GM18505 (cell line): ENCODE measurements around the gene SLIT1.

Experiments
- ATAC-seq: cut with Tn5 transposase; IDR thresholded peaks from one replicate; pipeline ENCODE4 v1.9.1; 2021; ENCODE audit not compliant: unreplicated experiment
- POLR2A ChIP-seq: IDR thresholded peaks from 4 replicates; pipeline ENCODE4 v1.6.1; 2011; ENCODE audit warnings: borderline replicate concordance; ENCODE audit not compliant: insufficient read depth, insufficient read length; ENCODE audit errors: extremely low read depth

SLIT1 gene

DNA sequence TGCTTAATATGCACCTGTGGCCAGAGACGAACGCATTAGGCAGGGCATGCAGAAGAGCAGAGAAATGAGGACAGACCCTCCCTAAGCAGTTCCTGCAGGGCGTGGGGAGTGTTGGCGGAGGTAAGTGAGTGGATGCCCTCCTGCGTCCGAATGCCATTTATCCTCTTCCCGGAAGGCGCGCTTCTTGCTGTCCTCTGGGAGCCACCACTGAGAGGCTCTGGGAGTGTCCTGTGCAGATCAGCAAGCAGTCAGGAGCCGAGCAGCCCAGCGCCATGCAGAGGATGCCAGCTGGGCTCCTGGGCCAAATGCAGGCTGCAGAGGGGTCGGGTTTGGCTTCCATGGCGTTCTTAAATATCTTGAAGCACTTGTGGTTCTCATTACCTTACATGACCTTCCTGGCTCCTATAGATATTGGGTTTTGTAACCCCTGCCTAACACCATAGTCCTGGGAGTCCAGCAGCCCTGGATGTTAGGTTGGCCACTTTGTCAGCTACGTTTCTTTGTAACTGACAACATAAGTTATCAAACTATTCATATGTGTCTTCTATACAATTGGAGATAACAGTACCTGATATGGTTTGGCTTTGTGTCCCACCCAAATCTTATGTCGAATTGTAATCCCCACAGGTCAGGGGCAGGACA lies 30.0 kb upstream of the SLIT1 start:
- ATAC-seq: no peak
- no peak for TF ChIP-seq POLR2A

- ATAC-seq: no peak
- TF ChIP-seq POLR2A: no peak
Observed at GRCh38 chr10:97213431-97213830, 27.7 kb upstream of the SLIT1 start.

DNA sequence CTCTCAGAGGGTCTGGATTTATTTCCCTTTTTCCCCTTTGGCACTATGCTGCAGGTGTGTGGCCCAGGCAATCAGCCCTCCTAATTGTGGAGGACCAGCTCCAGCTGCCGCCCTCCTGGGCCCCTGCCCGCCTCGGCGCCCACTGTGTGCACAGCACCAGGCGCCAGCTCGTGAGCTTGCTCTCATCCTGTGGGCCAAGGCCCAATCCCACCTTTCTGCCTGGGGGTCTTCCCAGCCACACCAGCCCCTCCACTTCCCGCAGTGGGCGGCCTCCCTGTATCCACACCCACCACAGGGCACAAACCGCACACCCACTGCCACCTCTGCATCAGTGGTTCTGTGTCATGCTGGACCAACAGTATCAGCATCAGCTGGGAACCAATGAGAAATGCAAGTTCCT lies 25.5 kb upstream of the SLIT1 start:
- no peak for ATAC-seq
- no peak for TF ChIP-seq POLR2A

DNA sequence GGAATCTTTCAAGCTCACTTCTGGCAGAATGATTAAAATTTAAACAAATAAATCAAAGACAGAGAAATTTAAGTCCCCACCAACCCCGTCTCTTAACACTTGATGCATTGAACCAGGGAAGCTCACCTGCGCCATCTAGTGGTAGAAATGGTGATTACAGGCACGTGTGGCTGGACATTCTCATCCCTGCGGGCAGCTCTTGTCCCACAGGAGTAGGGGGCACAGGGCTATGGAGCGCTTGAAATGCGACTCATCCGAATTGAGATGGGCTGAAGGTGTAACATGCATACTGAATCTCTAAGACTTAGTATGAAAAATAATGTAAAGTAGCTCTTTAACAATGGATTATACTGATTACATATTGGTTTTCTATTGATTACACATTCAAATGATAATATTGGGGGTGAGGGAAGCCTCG lies 24.8 kb upstream of the SLIT1 start:
- no peak for ATAC-seq
- no peak for TF ChIP-seq POLR2A

GRCh38 chr10:97207756-97208346 lies 22.1 kb upstream of the SLIT1 start:
- ATAC-seq: no peak
- no peak for TF ChIP-seq POLR2A

DNA sequence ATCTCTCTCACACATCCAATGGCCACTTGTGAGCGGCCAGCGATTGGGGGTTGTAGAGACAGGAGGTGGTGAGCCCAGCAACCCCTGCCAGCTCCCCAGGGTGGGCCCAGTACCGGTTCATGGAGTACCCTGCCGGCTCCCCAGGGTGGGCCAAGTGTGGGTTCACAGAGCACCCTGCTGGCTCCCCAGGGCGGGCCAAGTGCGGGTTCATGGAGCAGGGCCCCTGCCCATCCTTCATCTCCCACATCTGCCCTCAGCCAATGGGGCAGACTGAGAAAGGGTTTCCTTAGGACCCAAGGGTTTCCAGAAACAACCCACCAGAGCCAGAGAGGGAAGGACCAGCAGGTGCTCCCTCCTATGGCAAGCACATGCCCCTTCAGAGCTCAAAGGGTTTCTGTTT lies 21.4 kb upstream of the SLIT1 start:
- TF ChIP-seq POLR2A: no peak
- ATAC-seq: no peak

GRCh38 chr10:97204826-97205679 lies 19.3 kb upstream of the SLIT1 start:
- TF ChIP-seq POLR2A: no peak
- ATAC-seq: no peak

- TF ChIP-seq POLR2A: no peak
- no peak for ATAC-seq
Observed at GRCh38 chr10:97203220-97203619, 17.5 kb upstream of the SLIT1 start.

- TF ChIP-seq POLR2A: no peak
- ATAC-seq: no peak
Observed at GRCh38 chr10:97200616-97201015, 14.9 kb upstream of the SLIT1 start.

DNA sequence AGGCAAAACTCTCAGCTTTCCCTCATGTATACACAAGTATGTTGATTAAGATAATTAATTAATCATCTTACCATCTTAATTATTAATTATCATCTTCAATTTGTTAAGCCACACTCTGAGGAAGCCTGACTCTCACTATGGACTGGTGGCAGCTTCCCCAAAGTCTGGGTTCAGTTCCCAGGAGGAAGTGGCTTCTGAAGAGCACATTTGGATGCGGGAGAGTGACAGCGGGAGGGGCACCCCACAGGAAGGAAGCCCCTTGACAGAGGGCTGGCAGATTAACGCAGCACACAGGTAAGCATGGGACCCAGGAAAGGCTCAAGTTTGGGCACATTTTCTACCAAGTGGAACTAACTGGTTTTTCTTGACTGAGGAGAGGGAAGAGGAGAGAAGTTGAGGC lies 13.4 kb upstream of the SLIT1 start:
- no peak for ATAC-seq
- no peak for TF ChIP-seq POLR2A

GRCh38 chr10:97197030-97197500 lies 11.3 kb upstream of the SLIT1 start:
- TF ChIP-seq POLR2A: no peak
- ATAC-seq: no peak

DNA sequence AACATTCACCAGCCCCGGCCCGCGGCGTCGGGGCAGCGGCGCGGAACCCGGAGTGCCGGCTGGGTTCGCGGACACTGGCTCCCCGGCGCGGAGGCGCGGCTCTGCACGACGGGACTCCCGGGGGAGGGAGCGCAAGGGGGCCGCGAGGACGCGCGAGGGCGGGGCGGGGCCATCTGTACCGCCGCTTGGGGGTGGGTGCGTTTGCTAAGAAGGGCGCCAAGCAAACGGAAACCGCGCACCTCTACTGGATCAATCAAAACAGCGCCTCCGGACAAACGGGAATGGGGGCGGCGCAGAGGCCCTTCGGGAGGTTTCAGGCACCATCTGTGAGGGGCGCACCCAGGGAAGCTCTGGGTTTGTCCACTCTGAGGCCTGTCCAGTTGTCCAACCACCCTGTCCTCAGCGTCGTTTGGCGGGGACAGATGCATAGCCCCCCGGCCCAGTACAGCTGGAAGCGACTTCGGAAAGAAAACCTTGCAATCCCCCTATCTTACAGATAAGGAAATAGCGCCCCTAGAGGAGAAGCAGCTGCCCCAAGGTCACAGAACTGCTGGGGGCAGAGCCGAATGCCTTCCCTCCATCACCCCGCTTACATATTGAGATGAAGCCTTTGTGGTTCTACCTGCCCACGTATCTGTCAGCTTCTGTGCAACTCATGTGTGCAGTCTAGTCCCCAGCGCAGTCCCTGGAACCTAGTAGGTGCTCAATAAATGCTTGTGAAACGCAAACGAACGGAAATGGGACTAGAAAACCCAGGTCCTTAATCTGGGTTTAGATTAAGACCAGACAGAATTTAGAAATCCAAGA lies 10.7 kb upstream of the SLIT1 start:
- TF ChIP-seq POLR2A: no peak
- ATAC-seq: no peak

- no peak for ATAC-seq
- TF ChIP-seq POLR2A: no peak
Observed at GRCh38 chr10:97195706-97196222, 10.0 kb upstream of the SLIT1 start.
